ENCODE data around the gene NOVA2.

The NOVA2 gene

DNA sequence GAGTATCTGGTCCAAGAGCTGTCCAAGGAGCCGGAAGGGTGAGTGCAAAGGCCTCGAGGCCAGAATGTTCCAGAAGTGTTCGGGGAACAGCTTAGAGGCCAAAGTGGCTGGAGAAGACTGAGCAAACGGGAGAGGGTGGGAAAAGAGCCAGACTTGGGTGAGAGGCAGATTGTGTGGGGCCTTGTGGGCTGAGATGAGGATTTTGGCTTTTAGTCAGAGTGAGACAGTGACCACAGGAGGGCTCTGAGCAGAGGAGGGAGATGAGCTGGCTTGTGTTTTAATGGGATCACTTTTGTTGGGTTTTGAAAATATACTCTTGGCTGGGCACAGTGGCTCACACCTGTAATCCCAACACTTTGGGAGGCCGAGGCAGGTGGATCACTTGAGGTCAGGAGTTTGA, 64.7 kb downstream of the NOVA2 start:
- no peak overlapping the region for H2AFZ ChIP-seq (ENCODE audit: low read depth, low read length)
- H3K9me3 ChIP-seq (ENCODE audit: control insufficient read depth, low read length): no peaks in the 10 kb centered on the region
- no peaks in the 10 kb centered on the region for H3K4me1 ChIP-seq (ENCODE audit: control insufficient read depth, insufficient read depth, low read depth, low read length)
- no peak overlapping the region for H4K91ac ChIP-seq (ENCODE audit: low read length)
- H4K8ac ChIP-seq (ENCODE audit: low read length): no peak overlapping the region
- no peak overlapping the region for H2AK5ac ChIP-seq (ENCODE audit: low read length, severe bottlenecking)
- H2BK15ac ChIP-seq (ENCODE audit: low read depth, poor library complexity, severe bottlenecking): no peak overlapping the region
- no peak overlapping the region for H3K18ac ChIP-seq (ENCODE audit: low read depth in 1 of 2, low read length in 2 of 2)
- no peak overlapping the region for H2BK120ac ChIP-seq (ENCODE audit: low read depth, low read length)
- no peak overlapping the region for H2BK5ac ChIP-seq (ENCODE audit: low read depth, low read length, poor library complexity, severe bottlenecking)
- no peak overlapping the region for H3K9ac ChIP-seq (ENCODE audit: low read length)
- 73% methylated on average over 5 of the region's 5 CpGs for WGBS
- H3K27ac ChIP-seq (ENCODE audit: low read length, poor library complexity, severe bottlenecking): no peak overlapping the region
- DNase-seq: no peak
- H3K79me1 ChIP-seq (replicated peaks; ENCODE audit: low read length, poor library complexity, severe bottlenecking): no peaks in the 10 kb centered on the region
- H3K27me3 ChIP-seq (ENCODE audit: control insufficient read depth in 1 of 2, insufficient read depth in 1 of 2, low read length in 2 of 2): peaks cover 0 to 29% of the 10 kb centered on the region in 2 experiments
- H3K4me3 ChIP-seq (ENCODE audit: insufficient read depth in 1 of 2, low read depth in 1 of 2, low read length in 2 of 2): no peak overlapping the region
- no peaks in the 10 kb centered on the region for H3K36me3 ChIP-seq (ENCODE audit: control insufficient read depth in 1 of 2, insufficient read depth in 2 of 2, low read depth in 1 of 2, low read length in 2 of 2)
- no peak overlapping the region for H2BK12ac ChIP-seq (ENCODE audit: low read length in 2 of 2)
- no peak overlapping the region for H3K4me2 ChIP-seq (ENCODE audit: low read length, poor library complexity, severe bottlenecking)
- H3K23ac ChIP-seq (ENCODE audit: low read length in 2 of 2): no peak overlapping the region
- H3K14ac ChIP-seq (ENCODE audit: low read length in 2 of 2): no peak overlapping the region
- H3K4ac ChIP-seq (ENCODE audit: low read depth in 1 of 2, low read length in 2 of 2): no peak overlapping the region

DNA sequence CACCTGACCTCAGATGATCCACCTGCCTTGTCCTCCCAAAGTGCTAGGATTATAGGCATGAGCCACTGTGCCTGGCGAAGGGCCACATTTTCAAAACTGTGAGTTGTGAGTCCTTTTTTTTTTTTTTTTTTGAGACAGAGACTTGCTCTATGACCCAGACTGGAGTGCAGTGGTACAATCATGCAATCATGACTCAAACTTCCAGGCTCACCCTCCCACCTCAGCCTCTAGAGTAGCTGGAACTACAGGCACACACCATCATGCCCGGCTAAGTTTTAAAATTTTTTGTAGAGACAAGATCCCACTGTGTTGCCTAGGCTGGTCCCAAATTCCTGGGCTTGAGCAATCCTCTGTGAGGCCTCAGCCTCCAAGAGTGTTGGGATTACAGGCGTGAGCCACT, 67.4 kb downstream of the NOVA2 start:
- Histone ChIP-seq H2BK120ac (ENCODE audit: low read depth, low read length) (no peak overlapping the region), H3K79me1 (replicated peaks; ENCODE audit: low read length, poor library complexity, severe bottlenecking) (peaks cover 7% of the 10 kb centered on the region), H4K8ac (ENCODE audit: low read length) (no peak overlapping the region), H2AFZ (ENCODE audit: low read depth, low read length) (no peak overlapping the region), H3K18ac (ENCODE audit: low read depth in 1 of 2, low read length in 2 of 2) (no peak overlapping the region), H2AK5ac (ENCODE audit: low read length, severe bottlenecking) (no peak overlapping the region), H2BK15ac (ENCODE audit: low read depth, poor library complexity, severe bottlenecking) (no peak overlapping the region), H3K27me3 (ENCODE audit: control insufficient read depth in 1 of 2, insufficient read depth in 1 of 2, low read length in 2 of 2) (peaks cover 0 to 12% of the 10 kb centered on the region in 2 experiments), H3K4me3 (ENCODE audit: insufficient read depth in 1 of 2, low read depth in 1 of 2, low read length in 2 of 2) (no peak overlapping the region), H2BK12ac (ENCODE audit: low read length in 2 of 2) (no peak overlapping the region), H3K27ac (ENCODE audit: low read length, poor library complexity, severe bottlenecking) (no peak overlapping the region), H3K4me1 (ENCODE audit: control insufficient read depth, insufficient read depth, low read depth, low read length) (peaks cover 10% of the 10 kb centered on the region), H3K14ac (ENCODE audit: low read length in 2 of 2) (no peak overlapping the region), H3K4ac (ENCODE audit: low read depth in 1 of 2, low read length in 2 of 2) (no peak overlapping the region), H3K9me3 (ENCODE audit: control insufficient read depth, low read length) (no peaks in the 10 kb centered on the region), H3K23ac (ENCODE audit: low read length in 2 of 2) (no peak overlapping the region), H3K36me3 (ENCODE audit: control insufficient read depth in 1 of 2, insufficient read depth in 2 of 2, low read depth in 1 of 2, low read length in 2 of 2) (no peaks in the 10 kb centered on the region), H2BK5ac (ENCODE audit: low read depth, low read length, poor library complexity, severe bottlenecking) (no peak overlapping the region), H3K9ac (ENCODE audit: low read length) (peak overlapping the region; percentile 19), H3K4me2 (ENCODE audit: low read length, poor library complexity, severe bottlenecking) (no peak overlapping the region), H4K91ac (ENCODE audit: low read length) (no peak overlapping the region)
- WGBS: 86% methylated on average over 3 of the region's 3 CpGs
- DNase-seq: peak; percentile 14

DNA sequence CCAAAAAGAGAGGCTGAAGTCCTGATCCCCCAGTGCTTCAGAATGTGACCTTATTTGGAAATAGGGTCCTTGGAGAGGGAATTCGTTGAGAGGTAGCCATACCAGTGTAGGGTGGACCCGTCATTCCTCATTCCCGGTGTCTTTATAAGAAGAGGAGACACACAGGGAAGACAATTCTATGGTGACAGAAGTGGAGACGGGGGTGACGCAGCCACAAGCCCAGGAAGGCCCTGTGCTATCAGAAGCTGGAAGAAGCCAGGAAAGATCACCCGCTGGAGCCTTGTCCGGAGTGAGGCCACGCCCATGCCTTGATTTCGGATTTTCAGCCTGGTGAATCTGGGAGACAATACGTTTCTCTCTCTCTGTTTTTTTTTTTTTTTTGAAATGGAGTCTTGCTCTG, 68.7 kb downstream of the NOVA2 start:
- Histone ChIP-seq H3K18ac (ENCODE audit: low read depth in 1 of 2, low read length in 2 of 2) (no peak overlapping the region), H3K14ac (ENCODE audit: low read length in 2 of 2) (no peak overlapping the region), H4K8ac (ENCODE audit: low read length) (no peak overlapping the region), H3K79me1 (replicated peaks; ENCODE audit: low read length, poor library complexity, severe bottlenecking) (peaks cover 15% of the 10 kb centered on the region), H3K4me2 (ENCODE audit: low read length, poor library complexity, severe bottlenecking) (no peak overlapping the region), H2BK120ac (ENCODE audit: low read depth, low read length) (no peak overlapping the region), H3K4ac (ENCODE audit: low read depth in 1 of 2, low read length in 2 of 2) (no peak overlapping the region), H3K9me3 (ENCODE audit: control insufficient read depth, low read length) (no peaks in the 10 kb centered on the region), H3K4me3 (ENCODE audit: insufficient read depth in 1 of 2, low read depth in 1 of 2, low read length in 2 of 2) (no peak overlapping the region), H3K9ac (ENCODE audit: low read length) (no peak overlapping the region), H2BK5ac (ENCODE audit: low read depth, low read length, poor library complexity, severe bottlenecking) (no peak overlapping the region), H2BK12ac (ENCODE audit: low read length in 2 of 2) (no peak overlapping the region), H3K27me3 (ENCODE audit: control insufficient read depth in 1 of 2, insufficient read depth in 1 of 2, low read length in 2 of 2) (peaks cover 0 to under 1% of the 10 kb centered on the region in 2 experiments), H3K36me3 (ENCODE audit: control insufficient read depth in 1 of 2, insufficient read depth in 2 of 2, low read depth in 1 of 2, low read length in 2 of 2) (peaks cover 2 to 8% of the 10 kb centered on the region in 2 experiments), H2AK5ac (ENCODE audit: low read length, severe bottlenecking) (no peak overlapping the region), H4K91ac (ENCODE audit: low read length) (no peak overlapping the region), H3K23ac (ENCODE audit: low read length in 2 of 2) (no peak overlapping the region), H3K4me1 (ENCODE audit: control insufficient read depth, insufficient read depth, low read depth, low read length) (peaks cover 14% of the 10 kb centered on the region), H2AFZ (ENCODE audit: low read depth, low read length) (no peak overlapping the region), H3K27ac (ENCODE audit: low read length, poor library complexity, severe bottlenecking) (no peak overlapping the region), H2BK15ac (ENCODE audit: low read depth, poor library complexity, severe bottlenecking) (no peak overlapping the region)
- no peak for DNase-seq
- 86% methylated on average over 10 of the region's 10 CpGs for WGBS

DNA sequence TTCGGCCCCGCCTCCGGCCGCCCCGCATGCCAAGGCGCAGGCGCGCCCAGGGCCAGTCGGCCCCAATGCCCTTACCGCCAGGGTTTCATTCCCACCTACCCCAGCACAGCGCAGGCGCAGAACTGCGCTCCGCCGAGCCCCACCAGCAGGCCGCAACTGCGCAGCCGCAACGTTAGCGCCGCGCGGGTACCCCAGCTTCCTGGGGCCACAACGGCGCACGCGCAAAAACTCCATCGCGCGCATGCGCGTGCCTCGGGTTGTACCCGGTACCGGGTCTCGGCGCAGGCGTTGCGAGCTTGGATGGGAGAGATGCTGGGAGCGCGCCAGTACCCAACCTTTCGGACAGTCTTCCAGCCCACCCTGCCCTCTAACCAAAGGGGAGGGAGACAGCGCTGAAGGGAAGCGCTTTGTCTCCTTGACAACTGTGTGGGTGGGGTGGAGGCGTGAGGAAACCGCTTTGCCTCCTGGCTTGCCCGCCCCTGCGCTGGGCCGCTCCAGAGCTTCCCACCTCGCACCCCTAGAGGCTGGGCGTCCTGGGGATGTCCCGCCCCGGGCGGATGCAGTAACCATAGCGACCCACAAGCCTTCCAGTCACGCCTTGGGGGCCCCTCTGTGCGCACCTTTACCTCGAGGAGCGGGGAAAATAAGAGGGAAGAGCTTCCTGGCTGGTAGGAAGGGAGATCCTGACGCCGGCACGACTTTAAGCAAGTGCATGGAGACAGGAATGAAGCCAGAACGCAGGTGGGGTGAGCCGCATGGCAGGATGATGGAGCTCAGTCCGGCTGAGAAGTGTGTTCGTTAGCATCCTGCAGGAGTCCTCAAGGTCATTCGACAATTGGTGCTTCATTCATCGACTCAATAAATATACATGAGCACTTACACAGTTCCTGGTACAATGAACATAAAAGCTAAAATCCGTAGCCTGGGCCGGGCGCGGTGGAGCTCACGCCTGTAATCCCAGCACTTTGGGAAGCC, 70.7 kb downstream of the NOVA2 start:
- Histone ChIP-seq H2BK12ac (ENCODE audit: low read length in 2 of 2) (no peak overlapping the region), H2BK120ac (ENCODE audit: low read depth, low read length) (no peak overlapping the region), H3K9me3 (ENCODE audit: control insufficient read depth, low read length) (no peaks in the 10 kb centered on the region), H3K4ac (ENCODE audit: low read depth in 1 of 2, low read length in 2 of 2) (peak overlapping the region in 1 of 2 experiments; percentile 67), H3K36me3 (ENCODE audit: control insufficient read depth in 1 of 2, insufficient read depth in 2 of 2, low read depth in 1 of 2, low read length in 2 of 2) (peaks cover 15 to 26% of the 10 kb centered on the region in 2 experiments), H3K23ac (ENCODE audit: low read length in 2 of 2) (no peak overlapping the region), H2AK5ac (ENCODE audit: low read length, severe bottlenecking) (no peak overlapping the region), H3K18ac (ENCODE audit: low read depth in 1 of 2, low read length in 2 of 2) (peak overlapping the region; percentile 64 to 94), H2AFZ (ENCODE audit: low read depth, low read length) (peak overlapping the region; percentile 86), H2BK5ac (ENCODE audit: low read depth, low read length, poor library complexity, severe bottlenecking) (no peak overlapping the region), H3K79me1 (replicated peaks; ENCODE audit: low read length, poor library complexity, severe bottlenecking) (peaks cover 18% of the 10 kb centered on the region), H3K27me3 (ENCODE audit: control insufficient read depth in 1 of 2, insufficient read depth in 1 of 2, low read length in 2 of 2) (no peaks in the 10 kb centered on the region), H3K9ac (ENCODE audit: low read length) (peak overlapping the region; percentile 77), H3K4me3 (ENCODE audit: insufficient read depth in 1 of 2, low read depth in 1 of 2, low read length in 2 of 2) (peak overlapping the region; percentile 74 to 93), H3K4me1 (ENCODE audit: control insufficient read depth, insufficient read depth, low read depth, low read length) (peaks cover 14% of the 10 kb centered on the region), H3K14ac (ENCODE audit: low read length in 2 of 2) (no peak overlapping the region), H3K4me2 (ENCODE audit: low read length, poor library complexity, severe bottlenecking) (peak overlapping the region; percentile 89), H4K91ac (ENCODE audit: low read length) (peak overlapping the region; percentile 34), H3K27ac (ENCODE audit: low read length, poor library complexity, severe bottlenecking) (peak overlapping the region; percentile 77), H4K8ac (ENCODE audit: low read length) (peak overlapping the region; percentile 81), H2BK15ac (ENCODE audit: low read depth, poor library complexity, severe bottlenecking) (peak overlapping the region; percentile 49)
- peak; percentile 96 for DNase-seq
- 6% methylated on average over 63 of the region's 73 CpGs for WGBS

All from mesenchymal stem cell (in vitro differentiated cells and primary cell).